ENCODE results near the gene ZNF17.

- TF ChIP-seq SMC3 (IDR thresholded peaks at IDR 0.05) = no peak
- no peak for TF ChIP-seq HMGXB4 (CRISPR knock-in tag; IDR thresholded peaks at IDR 0.05; ENCODE audit: borderline replicate concordance)
- TF ChIP-seq, protein P1, sequence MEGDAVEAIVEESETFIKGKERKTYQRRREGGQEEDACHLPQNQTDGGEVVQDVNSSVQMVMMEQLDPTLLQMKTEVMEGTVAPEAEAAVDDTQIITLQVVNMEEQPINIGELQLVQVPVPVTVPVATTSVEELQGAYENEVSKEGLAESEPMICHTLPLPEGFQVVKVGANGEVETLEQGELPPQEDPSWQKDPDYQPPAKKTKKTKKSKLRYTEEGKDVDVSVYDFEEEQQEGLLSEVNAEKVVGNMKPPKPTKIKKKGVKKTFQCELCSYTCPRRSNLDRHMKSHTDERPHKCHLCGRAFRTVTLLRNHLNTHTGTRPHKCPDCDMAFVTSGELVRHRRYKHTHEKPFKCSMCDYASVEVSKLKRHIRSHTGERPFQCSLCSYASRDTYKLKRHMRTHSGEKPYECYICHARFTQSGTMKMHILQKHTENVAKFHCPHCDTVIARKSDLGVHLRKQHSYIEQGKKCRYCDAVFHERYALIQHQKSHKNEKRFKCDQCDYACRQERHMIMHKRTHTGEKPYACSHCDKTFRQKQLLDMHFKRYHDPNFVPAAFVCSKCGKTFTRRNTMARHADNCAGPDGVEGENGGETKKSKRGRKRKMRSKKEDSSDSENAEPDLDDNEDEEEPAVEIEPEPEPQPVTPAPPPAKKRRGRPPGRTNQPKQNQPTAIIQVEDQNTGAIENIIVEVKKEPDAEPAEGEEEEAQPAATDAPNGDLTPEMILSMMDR (IDR thresholded peaks at IDR 0.05) = no peak
- TF ChIP-seq, protein P2, sequence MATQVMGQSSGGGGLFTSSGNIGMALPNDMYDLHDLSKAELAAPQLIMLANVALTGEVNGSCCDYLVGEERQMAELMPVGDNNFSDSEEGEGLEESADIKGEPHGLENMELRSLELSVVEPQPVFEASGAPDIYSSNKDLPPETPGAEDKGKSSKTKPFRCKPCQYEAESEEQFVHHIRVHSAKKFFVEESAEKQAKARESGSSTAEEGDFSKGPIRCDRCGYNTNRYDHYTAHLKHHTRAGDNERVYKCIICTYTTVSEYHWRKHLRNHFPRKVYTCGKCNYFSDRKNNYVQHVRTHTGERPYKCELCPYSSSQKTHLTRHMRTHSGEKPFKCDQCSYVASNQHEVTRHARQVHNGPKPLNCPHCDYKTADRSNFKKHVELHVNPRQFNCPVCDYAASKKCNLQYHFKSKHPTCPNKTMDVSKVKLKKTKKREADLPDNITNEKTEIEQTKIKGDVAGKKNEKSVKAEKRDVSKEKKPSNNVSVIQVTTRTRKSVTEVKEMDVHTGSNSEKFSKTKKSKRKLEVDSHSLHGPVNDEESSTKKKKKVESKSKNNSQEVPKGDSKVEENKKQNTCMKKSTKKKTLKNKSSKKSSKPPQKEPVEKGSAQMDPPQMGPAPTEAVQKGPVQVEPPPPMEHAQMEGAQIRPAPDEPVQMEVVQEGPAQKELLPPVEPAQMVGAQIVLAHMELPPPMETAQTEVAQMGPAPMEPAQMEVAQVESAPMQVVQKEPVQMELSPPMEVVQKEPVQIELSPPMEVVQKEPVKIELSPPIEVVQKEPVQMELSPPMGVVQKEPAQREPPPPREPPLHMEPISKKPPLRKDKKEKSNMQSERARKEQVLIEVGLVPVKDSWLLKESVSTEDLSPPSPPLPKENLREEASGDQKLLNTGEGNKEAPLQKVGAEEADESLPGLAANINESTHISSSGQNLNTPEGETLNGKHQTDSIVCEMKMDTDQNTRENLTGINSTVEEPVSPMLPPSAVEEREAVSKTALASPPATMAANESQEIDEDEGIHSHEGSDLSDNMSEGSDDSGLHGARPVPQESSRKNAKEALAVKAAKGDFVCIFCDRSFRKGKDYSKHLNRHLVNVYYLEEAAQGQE (IDR thresholded peaks at IDR 0.05) = peak; percentile 44; the same call in 1 of the 2 replicates
- TF ChIP-seq KDM5A (IDR thresholded peaks at IDR 0.05) = no peak
These were observed 47.8 kb upstream of the ZNF17 start, which contains the start of the genes TRAPPC2B and ZNF547 for GRCh38 chr19:57362997-57363687.
